ENCODE data around the gene TLE2.

Gene TLE2

DNA sequence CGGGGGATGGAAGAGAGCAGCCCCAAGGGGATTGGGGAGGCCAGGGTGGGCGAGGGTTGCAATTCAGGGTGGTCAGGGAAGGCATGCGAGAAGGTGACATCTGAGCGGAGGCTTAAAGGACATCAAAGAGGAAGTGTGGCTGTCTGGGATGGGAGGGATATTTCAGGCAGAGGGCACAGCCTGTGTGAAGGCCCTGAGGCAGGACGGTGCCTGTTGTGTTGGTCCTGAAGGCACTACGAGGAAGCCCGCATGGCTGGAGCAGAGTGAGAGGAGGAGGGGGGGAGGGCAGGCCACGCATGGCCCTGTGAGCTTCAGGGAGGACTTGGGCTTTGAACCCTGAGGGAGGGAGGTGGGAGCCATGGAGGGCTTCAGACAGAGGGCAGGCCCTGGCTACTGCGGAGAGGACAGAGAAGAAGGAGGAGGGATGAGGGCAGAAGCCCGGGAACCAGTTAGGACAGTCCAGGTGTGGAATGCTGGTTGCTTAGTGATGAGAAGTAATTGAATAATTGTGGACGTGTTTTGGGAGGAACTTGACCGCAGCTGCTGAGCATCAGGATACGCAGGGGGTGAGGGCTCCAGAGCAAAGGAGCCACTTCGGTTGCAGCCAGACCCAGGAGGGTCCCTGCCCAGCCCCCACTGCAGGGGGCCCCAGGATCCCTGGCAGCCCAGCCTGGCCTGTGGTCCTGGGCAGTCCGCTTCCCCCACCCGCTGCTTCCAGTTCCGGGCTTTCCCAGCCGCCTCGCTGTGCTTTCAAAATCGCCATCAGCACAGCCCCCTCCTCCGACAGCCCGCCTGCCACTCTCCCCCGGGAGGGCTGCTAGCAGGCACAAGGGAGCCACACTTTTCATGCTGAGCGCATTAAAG is 45.5 kb downstream of the TLE2 start:
- Histone ChIP-seq H3K79me2 (ENCODE audit: insufficient read depth, low read length) (no peaks in the 10 kb centered on the region), H3K27ac (ENCODE audit: low read length) (no peak overlapping the region), H3K4me2 (ENCODE audit: insufficient read depth, low read length) (no peak overlapping the region), H3K9ac (ENCODE audit: low read depth, low read length) (no peak overlapping the region), H3K36me3 (ENCODE audit: insufficient read depth, low read length) (no peaks in the 10 kb centered on the region), H3K4me3 (ENCODE audit: low read depth in 1 of 2, low read length in 2 of 2) (no peak overlapping the region), H3K27me3 (ENCODE audit: insufficient read depth, low read length, poor library complexity) (no peaks in the 10 kb centered on the region), H3K4me1 (ENCODE audit: insufficient read depth, low read length) (no peaks in the 10 kb centered on the region), H2AFZ (ENCODE audit: low read depth, low read length) (no peak overlapping the region), H3K9me3 (ENCODE audit: insufficient read depth, low read length, severe bottlenecking) (no peaks in the 10 kb centered on the region), H4K20me1 (ENCODE audit: insufficient read depth, low read length) (no peaks in the 10 kb centered on the region; the same call in 1 of the 2 replicates)
- ATAC-seq (ENCODE audit: insufficient read depth, low read depth): no peak
- TF ChIP-seq, protein P1, sequence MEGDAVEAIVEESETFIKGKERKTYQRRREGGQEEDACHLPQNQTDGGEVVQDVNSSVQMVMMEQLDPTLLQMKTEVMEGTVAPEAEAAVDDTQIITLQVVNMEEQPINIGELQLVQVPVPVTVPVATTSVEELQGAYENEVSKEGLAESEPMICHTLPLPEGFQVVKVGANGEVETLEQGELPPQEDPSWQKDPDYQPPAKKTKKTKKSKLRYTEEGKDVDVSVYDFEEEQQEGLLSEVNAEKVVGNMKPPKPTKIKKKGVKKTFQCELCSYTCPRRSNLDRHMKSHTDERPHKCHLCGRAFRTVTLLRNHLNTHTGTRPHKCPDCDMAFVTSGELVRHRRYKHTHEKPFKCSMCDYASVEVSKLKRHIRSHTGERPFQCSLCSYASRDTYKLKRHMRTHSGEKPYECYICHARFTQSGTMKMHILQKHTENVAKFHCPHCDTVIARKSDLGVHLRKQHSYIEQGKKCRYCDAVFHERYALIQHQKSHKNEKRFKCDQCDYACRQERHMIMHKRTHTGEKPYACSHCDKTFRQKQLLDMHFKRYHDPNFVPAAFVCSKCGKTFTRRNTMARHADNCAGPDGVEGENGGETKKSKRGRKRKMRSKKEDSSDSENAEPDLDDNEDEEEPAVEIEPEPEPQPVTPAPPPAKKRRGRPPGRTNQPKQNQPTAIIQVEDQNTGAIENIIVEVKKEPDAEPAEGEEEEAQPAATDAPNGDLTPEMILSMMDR (IDR thresholded peaks at IDR 0.05; ENCODE audit: borderline replicate concordance, extremely low read depth, low read length, poor library complexity, severe bottlenecking): no peak
- TF ChIP-seq EZH2 (IDR thresholded peaks at IDR 0.05; ENCODE audit: borderline replicate concordance, low read depth, low read length, severe bottlenecking): no peak
- no peak for DNase-seq

DNA sequence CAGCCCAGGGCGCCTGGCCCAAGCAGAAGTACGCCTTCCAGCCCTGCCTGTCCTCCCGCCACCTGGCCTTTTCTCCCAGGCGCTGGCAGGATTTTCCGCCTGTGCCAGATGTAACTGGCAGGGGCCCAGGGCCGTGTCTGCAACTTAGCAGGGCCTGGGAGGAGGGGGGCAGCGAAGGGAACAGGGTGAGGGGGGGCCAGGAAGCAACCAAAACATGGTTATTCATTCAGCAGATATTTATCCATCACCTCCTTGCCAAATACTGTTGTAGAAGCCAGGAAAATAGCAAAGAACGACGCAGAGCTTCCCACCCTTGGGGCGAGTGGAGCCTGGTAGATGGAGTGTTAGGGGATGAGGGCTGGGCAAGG is 46.1 kb downstream of the TLE2 start:
- H3K79me2 ChIP-seq (ENCODE audit: insufficient read depth, low read length): no peaks in the 10 kb centered on the region
- H3K4me2 ChIP-seq (ENCODE audit: insufficient read depth, low read length): no peak overlapping the region
- H3K4me3 ChIP-seq (ENCODE audit: low read depth in 1 of 2, low read length in 2 of 2): no peak overlapping the region
- no peaks in the 10 kb centered on the region; the same call in 1 of the 2 replicates for H4K20me1 ChIP-seq (ENCODE audit: insufficient read depth, low read length)
- no peak overlapping the region for H3K27ac ChIP-seq (ENCODE audit: low read length)
- no peaks in the 10 kb centered on the region for H3K36me3 ChIP-seq (ENCODE audit: insufficient read depth, low read length)
- TF ChIP-seq, protein P1 (IDR thresholded peaks at IDR 0.05; ENCODE audit: borderline replicate concordance, extremely low read depth, low read length, poor library complexity, severe bottlenecking): no peak
- TF ChIP-seq EZH2 (IDR thresholded peaks at IDR 0.05; ENCODE audit: borderline replicate concordance, low read depth, low read length, severe bottlenecking): no peak
- H3K4me1 ChIP-seq (ENCODE audit: insufficient read depth, low read length): peaks cover 2% of the 10 kb centered on the region
- DNase-seq: no peak
- no peaks in the 10 kb centered on the region for H3K27me3 ChIP-seq (ENCODE audit: insufficient read depth, low read length, poor library complexity)
- no peak overlapping the region for H3K9ac ChIP-seq (ENCODE audit: low read depth, low read length)
- H2AFZ ChIP-seq (ENCODE audit: low read depth, low read length): no peak overlapping the region
- ATAC-seq (ENCODE audit: insufficient read depth, low read depth): no peak
- H3K9me3 ChIP-seq (ENCODE audit: insufficient read depth, low read length, severe bottlenecking): no peaks in the 10 kb centered on the region

DNA sequence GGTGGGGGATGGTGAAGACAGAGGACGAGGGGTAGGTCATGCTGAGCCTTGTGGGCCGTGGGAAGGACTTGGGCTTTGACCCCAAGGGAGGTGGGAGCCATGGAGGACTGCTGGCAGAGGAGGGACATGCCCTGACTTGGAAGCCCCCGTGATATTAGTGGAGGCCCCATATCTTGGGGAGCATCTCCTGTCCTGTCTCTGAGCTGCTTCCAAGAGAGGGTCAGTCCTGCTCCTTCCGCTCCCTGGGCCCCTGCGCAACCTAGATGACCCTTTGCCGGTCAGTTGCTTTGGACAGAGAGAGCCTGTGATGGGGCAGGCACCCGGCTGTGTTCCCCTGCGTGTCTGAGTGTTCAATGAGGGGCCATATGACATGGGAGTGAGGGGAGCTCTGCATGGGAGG is 46.5 kb downstream of the TLE2 start:
- H3K9me3 ChIP-seq (ENCODE audit: insufficient read depth, low read length, severe bottlenecking): no peaks in the 10 kb centered on the region
- no peaks in the 10 kb centered on the region for H3K79me2 ChIP-seq (ENCODE audit: insufficient read depth, low read length)
- no peaks in the 10 kb centered on the region for H3K36me3 ChIP-seq (ENCODE audit: insufficient read depth, low read length)
- no peak overlapping the region for H3K4me2 ChIP-seq (ENCODE audit: insufficient read depth, low read length)
- no peaks in the 10 kb centered on the region for H3K27me3 ChIP-seq (ENCODE audit: insufficient read depth, low read length, poor library complexity)
- H2AFZ ChIP-seq (ENCODE audit: low read depth, low read length): no peak overlapping the region
- H3K4me1 ChIP-seq (ENCODE audit: insufficient read depth, low read length): peaks cover 6% of the 10 kb centered on the region
- H3K4me3 ChIP-seq (ENCODE audit: low read depth in 1 of 2, low read length in 2 of 2): no peak overlapping the region
- TF ChIP-seq EZH2 (IDR thresholded peaks at IDR 0.05; ENCODE audit: borderline replicate concordance, low read depth, low read length, severe bottlenecking): no peak
- TF ChIP-seq, protein P1 (IDR thresholded peaks at IDR 0.05; ENCODE audit: borderline replicate concordance, extremely low read depth, low read length, poor library complexity, severe bottlenecking): no peak
- DNase-seq (no peak), ATAC-seq (ENCODE audit: insufficient read depth, low read depth) (no peak)
- no peak overlapping the region for H3K9ac ChIP-seq (ENCODE audit: low read depth, low read length)
- no peak overlapping the region for H3K27ac ChIP-seq (ENCODE audit: low read length)
- H4K20me1 ChIP-seq (ENCODE audit: insufficient read depth, low read length): no peaks in the 10 kb centered on the region; the same call in 1 of the 2 replicates

Data from DND-41 (cell line).